K562 (cell line): ENCODE measurements around the gene RNF2. TPM values are rescaled to one million over a fixed set of nuclear protein-coding genes. Genes with fewer than 3 reads are reported as not detected.

Experiments
- CBFA2T3 ChIP-seq: fragments of 450-650 bp; IDR thresholded peaks from 2 replicates; pipeline ENCODE4 v1.6.1; 2017
- HNRNPLL ChIP-seq: fragments of 200-400 bp; formaldehyde crosslinking; IDR thresholded peaks from 2 replicates; pipeline ENCODE4 v1.6.1; 2017; ENCODE audit warnings: low read length, low read depth, mild to moderate bottlenecking; ENCODE audit not compliant: poor library complexity, severe bottlenecking
- KLF10 ChIP-seq: fragments of 250-450 bp; sonication (Bioruptor Pico); IDR thresholded peaks from 2 replicates; pipeline ENCODE4 v1.6.1; 2021; ENCODE audit warnings: matching md5 sums
- KLF16 ChIP-seq: IDR thresholded peaks from 2 replicates; pipeline ENCODE4 v1.6.1; 2016; ENCODE audit warnings: antibody characterized with exemption
- MTA2 ChIP-seq: fragments of 450-650 bp; IDR thresholded peaks from 2 replicates; pipeline ENCODE4 v1.6.1; 2016; ENCODE audit warnings: low read depth
- POLR2B ChIP-seq: fragments of 450-650 bp; IDR thresholded peaks from 2 replicates; pipeline ENCODE4 v1.6.1; 2018; ENCODE audit warnings: low read depth; ENCODE audit not compliant: partially characterized antibody
- POLR3G ChIP-seq: IDR thresholded peaks from 2 replicates; pipeline ENCODE4 v1.6.1; 2011; ENCODE audit not compliant: insufficient read length, insufficient replicate concordance; ENCODE audit errors: extremely low read depth
- RBM14 ChIP-seq: fragments of 200-400 bp; formaldehyde crosslinking; IDR thresholded peaks from 2 replicates; pipeline ENCODE4 v1.6.1; 2018; ENCODE audit warnings: low read depth, mild to moderate bottlenecking, low read length, moderate library complexity, borderline replicate concordance; ENCODE audit not compliant: insufficient read depth
- RFX5 ChIP-seq: IDR thresholded peaks from 2 replicates; pipeline ENCODE4 v1.6.1; 2011; ENCODE audit warnings: low read depth, mild to moderate bottlenecking, improper control_type of control experiment, low read length
- SNRNP70 ChIP-seq: fragments of 200-400 bp; formaldehyde crosslinking; optimal IDR thresholded peaks from 2 replicates; pipeline ENCODE3; 2017; ENCODE audit warnings: low read depth, low read length
- SP1 ChIP-seq: sonication (generic); formaldehyde crosslinking; IDR thresholded peaks from 2 replicates; pipeline ENCODE4 v1.8.1; 2022; ENCODE audit warnings: mild to moderate bottlenecking, missing genetic modification reagents
- SRSF3 ChIP-seq: fragments of 200-400 bp; formaldehyde crosslinking; IDR thresholded peaks from 2 replicates; pipeline ENCODE4 v1.6.1; 2016; ENCODE audit warnings: mild to moderate bottlenecking, low read length, moderate library complexity; ENCODE audit not compliant: insufficient read depth
- WHSC1 ChIP-seq: IDR thresholded peaks from one replicate; pipeline ENCODE4 v1.6.1; 2012; ENCODE audit warnings: low read length, control low read depth, inconsistent platforms
- ZC3H4 ChIP-seq: sonication (generic); formaldehyde crosslinking; IDR thresholded peaks from 2 replicates; pipeline ENCODE4 v1.9.0; 2021; ENCODE audit warnings: missing genetic modification reagents, borderline replicate concordance
- ZNF384 ChIP-seq: IDR thresholded peaks from 2 replicates; pipeline ENCODE4 v1.6.1; 2012; ENCODE audit warnings: low read depth, low read length, improper control_type of control experiment
- polyA plus RNA-seq, 8 experiments: library from polyadenylated mRNA; depleted of rRNA in 4 of 8; stranded (reverse) in 5 of 8; unstranded in 3 of 8; fragments of >200 nt; fragmentation: Nextera tagmentation in 2 of 8; fragmentation: Illumina TruSeq in 1 of 8; extraction: Ambion mirVana in 2 of 8; extraction: Trizol in 1 of 8; gene quantifications; 2 replicates each; pipeline versions ENCODE4 v1.2.1 to v1.2.3, GENCODE V29; 2011 to 2014; ENCODE audit warnings: inconsistent platforms in 1 of 8, missing spikeins in 1 of 8
- total RNA-seq, 7 experiments: library from RNA; depleted of rRNA in 6 of 7; stranded (reverse); fragments of >200 nt in 6 of 7; fragmentation: Illumina TruSeq in 2 of 7; extraction: Trizol in 2 of 7; gene quantifications; 2 replicates each; pipeline versions ENCODE4 v1.2.1 to v1.2.3, GENCODE V29; 2011 to 2021; ENCODE audit warnings: low replicate concordance in 1 of 7
- TF ChIP-seq, protein P1 (sequence below): sonication (generic); formaldehyde crosslinking; IDR thresholded peaks from 2 replicates; pipeline ENCODE4 v1.8.0; 2022; ENCODE audit warnings: missing genetic modification reagents, mild to moderate bottlenecking, borderline replicate concordance
- TF ChIP-seq, protein P2 (sequence below): sonication (generic); formaldehyde crosslinking; IDR thresholded peaks from 2 replicates; pipeline ENCODE4 v1.8.0; 2022; ENCODE audit warnings: missing genetic modification reagents, mild to moderate bottlenecking, borderline replicate concordance
- TF ChIP-seq, protein P3 (sequence below): sonication (generic); formaldehyde crosslinking; IDR thresholded peaks from 2 replicates; pipeline ENCODE4 v1.4.0; 2020; ENCODE audit warnings: mild to moderate bottlenecking, missing genetic modification reagents
- TF ChIP-seq, protein P4 (sequence below): fragments of 200-800 bp; sonication (Bioruptor generic); IDR thresholded peaks from 2 replicates; pipeline ENCODE4 v1.6.1; 2017; ENCODE audit warnings: missing genetic modification characterization, missing compliant biosample characterization
- TF ChIP-seq, protein P5 (sequence below), 2 experiments: fragments of 450-650 bp in 1 of 2; sonication (generic) in 1 of 2; formaldehyde crosslinking in 1 of 2; IDR thresholded peaks in 1 of 2; conservative IDR thresholded peaks in 1 of 2; 2 replicates each; pipeline versions ENCODE4 v1.6.1 to v1.8.1; 2016 to 2023; ENCODE audit warnings: mild to moderate bottlenecking in 2 of 2, moderate library complexity in 2 of 2, inconsistent platforms in 1 of 2, missing genetic modification reagents in 1 of 2

The RNF2 gene
- total and polyA plus RNA-seq, 9 of the 15 experiments (the other 6 are each of a cell fraction or from before 2014, with no cell fraction given): 7.1 to 66.5 (median 32.9) TPM

DNA sequence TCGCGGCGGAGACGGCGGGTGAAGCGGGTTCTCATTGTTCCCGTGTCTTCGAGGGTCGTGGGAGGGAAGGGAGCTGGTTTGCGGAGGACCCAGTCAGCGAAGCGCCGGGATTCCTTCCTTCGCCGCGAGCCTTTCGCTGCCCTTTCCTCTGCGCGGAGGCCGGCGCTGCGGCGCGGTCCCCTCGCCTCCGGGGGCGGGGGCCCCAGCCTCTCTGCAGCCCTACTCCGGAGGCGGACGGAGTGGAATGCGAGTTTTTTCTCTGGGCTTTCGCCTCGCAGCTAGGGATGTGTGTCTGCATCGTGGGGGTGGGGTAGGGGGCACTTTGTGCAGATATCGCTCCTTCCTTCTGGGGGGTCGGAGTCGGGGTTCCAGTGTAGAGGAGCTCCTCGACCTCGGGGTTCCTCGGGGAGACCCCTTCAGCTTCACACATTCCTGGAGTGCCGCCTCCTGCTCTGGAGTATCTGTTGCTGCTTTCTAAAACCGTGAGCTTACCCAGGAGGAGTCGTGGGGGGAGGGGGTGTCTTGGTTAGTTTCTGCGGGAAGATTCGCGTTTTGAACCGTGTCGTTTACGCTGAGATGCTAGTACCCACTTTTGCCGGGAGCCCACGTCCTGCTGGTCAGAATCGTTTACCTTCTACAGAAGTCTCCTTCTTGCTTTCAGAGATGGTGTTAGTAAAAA is 595 bp downstream of the RNF2 start (continued):
- TF ChIP-seq, protein P1, sequence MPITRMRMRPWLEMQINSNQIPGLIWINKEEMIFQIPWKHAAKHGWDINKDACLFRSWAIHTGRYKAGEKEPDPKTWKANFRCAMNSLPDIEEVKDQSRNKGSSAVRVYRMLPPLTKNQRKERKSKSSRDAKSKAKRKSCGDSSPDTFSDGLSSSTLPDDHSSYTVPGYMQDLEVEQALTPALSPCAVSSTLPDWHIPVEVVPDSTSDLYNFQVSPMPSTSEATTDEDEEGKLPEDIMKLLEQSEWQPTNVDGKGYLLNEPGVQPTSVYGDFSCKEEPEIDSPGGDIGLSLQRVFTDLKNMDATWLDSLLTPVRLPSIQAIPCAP (CRISPR knock-in tag): no peak
- no peak for TF ChIP-seq WHSC1
- TF ChIP-seq, protein P2, sequence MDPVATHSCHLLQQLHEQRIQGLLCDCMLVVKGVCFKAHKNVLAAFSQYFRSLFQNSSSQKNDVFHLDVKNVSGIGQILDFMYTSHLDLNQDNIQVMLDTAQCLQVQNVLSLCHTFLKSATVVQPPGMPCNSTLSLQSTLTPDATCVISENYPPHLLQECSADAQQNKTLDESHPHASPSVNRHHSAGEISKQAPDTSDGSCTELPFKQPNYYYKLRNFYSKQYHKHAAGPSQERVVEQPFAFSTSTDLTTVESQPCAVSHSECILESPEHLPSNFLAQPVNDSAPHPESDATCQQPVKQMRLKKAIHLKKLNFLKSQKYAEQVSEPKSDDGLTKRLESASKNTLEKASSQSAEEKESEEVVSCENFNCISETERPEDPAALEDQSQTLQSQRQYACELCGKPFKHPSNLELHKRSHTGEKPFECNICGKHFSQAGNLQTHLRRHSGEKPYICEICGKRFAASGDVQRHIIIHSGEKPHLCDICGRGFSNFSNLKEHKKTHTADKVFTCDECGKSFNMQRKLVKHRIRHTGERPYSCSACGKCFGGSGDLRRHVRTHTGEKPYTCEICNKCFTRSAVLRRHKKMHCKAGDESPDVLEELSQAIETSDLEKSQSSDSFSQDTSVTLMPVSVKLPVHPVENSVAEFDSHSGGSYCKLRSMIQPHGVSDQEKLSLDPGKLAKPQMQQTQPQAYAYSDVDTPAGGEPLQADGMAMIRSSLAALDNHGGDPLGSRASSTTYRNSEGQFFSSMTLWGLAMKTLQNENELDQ (CRISPR knock-in tag): no peak
- TF ChIP-seq POLR2B: peak; percentile 11
- TF ChIP-seq, protein P3, sequence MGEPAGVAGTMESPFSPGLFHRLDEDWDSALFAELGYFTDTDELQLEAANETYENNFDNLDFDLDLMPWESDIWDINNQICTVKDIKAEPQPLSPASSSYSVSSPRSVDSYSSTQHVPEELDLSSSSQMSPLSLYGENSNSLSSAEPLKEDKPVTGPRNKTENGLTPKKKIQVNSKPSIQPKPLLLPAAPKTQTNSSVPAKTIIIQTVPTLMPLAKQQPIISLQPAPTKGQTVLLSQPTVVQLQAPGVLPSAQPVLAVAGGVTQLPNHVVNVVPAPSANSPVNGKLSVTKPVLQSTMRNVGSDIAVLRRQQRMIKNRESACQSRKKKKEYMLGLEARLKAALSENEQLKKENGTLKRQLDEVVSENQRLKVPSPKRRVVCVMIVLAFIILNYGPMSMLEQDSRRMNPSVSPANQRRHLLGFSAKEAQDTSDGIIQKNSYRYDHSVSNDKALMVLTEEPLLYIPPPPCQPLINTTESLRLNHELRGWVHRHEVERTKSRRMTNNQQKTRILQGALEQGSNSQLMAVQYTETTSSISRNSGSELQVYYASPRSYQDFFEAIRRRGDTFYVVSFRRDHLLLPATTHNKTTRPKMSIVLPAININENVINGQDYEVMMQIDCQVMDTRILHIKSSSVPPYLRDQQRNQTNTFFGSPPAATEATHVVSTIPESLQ (CRISPR knock-in tag): 0 out of 2 replicates have a peak, but pooled peaks have one; percentile 41
- TF ChIP-seq, protein P4, sequence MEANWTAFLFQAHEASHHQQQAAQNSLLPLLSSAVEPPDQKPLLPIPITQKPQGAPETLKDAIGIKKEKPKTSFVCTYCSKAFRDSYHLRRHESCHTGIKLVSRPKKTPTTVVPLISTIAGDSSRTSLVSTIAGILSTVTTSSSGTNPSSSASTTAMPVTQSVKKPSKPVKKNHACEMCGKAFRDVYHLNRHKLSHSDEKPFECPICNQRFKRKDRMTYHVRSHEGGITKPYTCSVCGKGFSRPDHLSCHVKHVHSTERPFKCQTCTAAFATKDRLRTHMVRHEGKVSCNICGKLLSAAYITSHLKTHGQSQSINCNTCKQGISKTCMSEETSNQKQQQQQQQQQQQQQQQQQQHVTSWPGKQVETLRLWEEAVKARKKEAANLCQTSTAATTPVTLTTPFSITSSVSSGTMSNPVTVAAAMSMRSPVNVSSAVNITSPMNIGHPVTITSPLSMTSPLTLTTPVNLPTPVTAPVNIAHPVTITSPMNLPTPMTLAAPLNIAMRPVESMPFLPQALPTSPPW (CRISPR knock-in tag): peak; percentile 51
- TF ChIP-seq, protein P5, sequence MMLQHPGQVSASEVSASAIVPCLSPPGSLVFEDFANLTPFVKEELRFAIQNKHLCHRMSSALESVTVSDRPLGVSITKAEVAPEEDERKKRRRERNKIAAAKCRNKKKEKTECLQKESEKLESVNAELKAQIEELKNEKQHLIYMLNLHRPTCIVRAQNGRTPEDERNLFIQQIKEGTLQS (IDR thresholded peaks at IDR 0.05): no peak
- TF ChIP-seq, protein P5 (CRISPR knock-in tag; conservative IDR thresholded peaks at IDR 0.05): no peak
- peak; percentile 8; the same call in 1 of the 2 replicates for TF ChIP-seq MTA2
- TF ChIP-seq POLR3G: no peak
- peak; percentile 14; the same call in 1 of the 2 replicates for TF ChIP-seq RBM14
- TF ChIP-seq HNRNPLL: peak; percentile 53
- TF ChIP-seq KLF10 (CRISPR knock-in tag): no peak
- no peak for TF ChIP-seq SNRNP70
- no peak for TF ChIP-seq ZC3H4 (CRISPR knock-in tag)
- no peak for TF ChIP-seq SP1 (CRISPR knock-in tag)
- no peak for TF ChIP-seq KLF16
- TF ChIP-seq ZNF384: 0 out of 2 replicates have a peak, but pooled peaks have one; percentile 7
- no peak for TF ChIP-seq RFX5
- no peak for TF ChIP-seq CBFA2T3
- 0 out of 2 replicates have a peak, but pooled peaks have one; percentile 13 for TF ChIP-seq SRSF3
